PC-9 (cell line): Measurements from ENCODE around the gene SYNE1. TPM values are rescaled to one million over a fixed set of nuclear protein-coding genes. Genes with fewer than 3 reads are reported as not detected.

Source experiments
- BruUV-seq: library from RNA; stranded (reverse); fragments of 400-500 nt; replicated peaks from 2 replicates; lab custom pipeline; 2021; lab: Mats Ljungman, UMichigan
- CTCF ChIA-PET: fragments of 300-600 bp; sonication (Branson Sonifier 250); formaldehyde crosslinking; loops from one replicate; lab custom pipeline; 2022; ENCODE audit warnings: antibody characterized with exemption; lab: Charles Lee
- POLR2A ChIA-PET: fragments of 300-600 bp; sonication (Branson Sonifier 250); formaldehyde crosslinking; loops from one replicate; lab custom pipeline; 2022; ENCODE audit warnings: antibody characterized with exemption; ENCODE audit not compliant: unreplicated experiment; lab: Charles Lee
- DNase-seq, 2 experiments: peaks; one replicate each; pipeline versions ENCODE4 v3.0.0 to v3.0.0-alpha.2; 2015 to 2022; ENCODE audit warnings: mixed read lengths in 1 of 2
- H2AFZ ChIP-seq: fragments of 200-600 bp; sonication (generic); 2 replicates; pipeline ENCODE4 v1.8.1; 2017; ENCODE audit warnings: antibody characterized with exemption
- H3F3A ChIP-seq: fragments of 200-600 bp; sonication (generic); 2 replicates; pipeline ENCODE4 v1.8.1; 2017; ENCODE audit warnings: antibody characterized with exemption, mild to moderate bottlenecking, low read depth; ENCODE audit not compliant: insufficient read depth
- H3K27ac ChIP-seq: fragments of 200-600 bp; sonication (generic); 2 replicates; pipeline ENCODE4 v1.6.1; 2016; ENCODE audit warnings: mixed run types
- H3K27me3 ChIP-seq: fragments of 200-600 bp; sonication (generic); 2 replicates; pipeline ENCODE4 v1.6.1; 2016; ENCODE audit warnings: low read depth, mixed run types; ENCODE audit not compliant: insufficient read depth
- H3K36me3 ChIP-seq: fragments of 200-600 bp; sonication (generic); 2 replicates; pipeline ENCODE4 v1.6.1; 2016; ENCODE audit warnings: low read depth, mixed run types
- H3K4me1 ChIP-seq: fragments of 200-600 bp; sonication (generic); replicated peaks from 2 replicates; pipeline ENCODE4 v1.6.1; 2016; ENCODE audit warnings: mixed run types; ENCODE audit not compliant: insufficient read depth
- H3K4me2 ChIP-seq: fragments of 200-600 bp; sonication (generic); 2 replicates; pipeline ENCODE4 v1.6.1; 2017; ENCODE audit warnings: mixed run types
- H3K4me3 ChIP-seq: fragments of 200-600 bp; sonication (generic); 2 replicates; pipeline ENCODE4 v1.6.1; 2016; ENCODE audit warnings: mixed run types
- H3K79me2 ChIP-seq: fragments of 200-600 bp; sonication (generic); 2 replicates; pipeline ENCODE4 v1.6.1; 2017; ENCODE audit warnings: low read depth, mixed run types
- H3K9me2 ChIP-seq: fragments of 200-600 bp; sonication (generic); 2 replicates; pipeline ENCODE4 v1.8.1; 2017; ENCODE audit warnings: mild to moderate bottlenecking; ENCODE audit not compliant: insufficient read depth
- H3K9me3 ChIP-seq: fragments of 200-600 bp; sonication (generic); 2 replicates; pipeline ENCODE4 v1.8.1; 2016; ENCODE audit warnings: low read depth; ENCODE audit not compliant: insufficient read depth
- H4K20me1 ChIP-seq: fragments of 200-600 bp; sonication (generic); 2 replicates; pipeline ENCODE4 v1.8.1; 2017; ENCODE audit not compliant: insufficient read depth
- CTCF ChIP-seq: fragments of 200-600 bp; sonication (generic); conservative IDR thresholded peaks from 2 replicates; pipeline ENCODE4 v1.6.1; 2017; ENCODE audit warnings: mixed run types, antibody characterized with exemption, mild to moderate bottlenecking, moderate library complexity
- EZH2 ChIP-seq: fragments of 200-600 bp; sonication (generic); IDR thresholded peaks from 2 replicates; pipeline ENCODE4 v1.8.0; 2017; ENCODE audit warnings: antibody characterized with exemption, low read depth
- intact Hi-C: fragments of 100-400 bp; cut with micrococcal nuclease; formaldehyde crosslinking; loops from one replicate; pipeline ENCODE4 v1.10.0; 2022; ENCODE audit not compliant: unreplicated experiment
- total RNA-seq: library from RNA; stranded (reverse); gene quantifications from 2 replicates; pipeline ENCODE4 v1.2.3, GENCODE V29; 2021

The SYNE1 gene
- total RNA-seq, 1 experiment from 2014 or later: 13.4 TPM

- Histone ChIP-seq H3K4me3 (no peak overlapping the region), H3K9me3 (no peaks in the 10 kb centered on the region), H4K20me1 (no peaks in the 10 kb centered on the region), H2AFZ (no peak overlapping the region), H3K27me3 (no peaks in the 10 kb centered on the region), H3F3A (no peaks in the 10 kb centered on the region), H3K79me2 (no peaks in the 10 kb centered on the region), H3K4me2 (no peak overlapping the region), H3K27ac (no peak overlapping the region), H3K9me2 (no peaks in the 10 kb centered on the region; the same call in 1 of the 2 replicates), H3K4me1 (no peaks in the 10 kb centered on the region), H3K36me3 (no peaks in the 10 kb centered on the region)
- POLR2A ChIA-PET: no interaction called here
- CTCF ChIA-PET: no interaction called here
- TF ChIP-seq EZH2 (no peak), CTCF (no peak)
- no peak for DNase-seq
- BruUV-seq: no TSS peak
- intact Hi-C loops: no loop called here
These were observed 79.7 kb downstream of the SYNE1 start for GRCh38 chr6:152557502-152557901.

- Histone ChIP-seq H4K20me1 (no peaks in the 10 kb centered on the region), H2AFZ (no peak overlapping the region), H3K9me3 (no peaks in the 10 kb centered on the region), H3K4me1 (no peaks in the 10 kb centered on the region), H3K4me2 (no peak overlapping the region), H3F3A (no peaks in the 10 kb centered on the region), H3K36me3 (no peaks in the 10 kb centered on the region), H3K9me2 (no peaks in the 10 kb centered on the region; the same call in 1 of the 2 replicates), H3K27ac (no peak overlapping the region), H3K27me3 (no peaks in the 10 kb centered on the region), H3K79me2 (no peaks in the 10 kb centered on the region), H3K4me3 (no peak overlapping the region)
- no TSS peak for BruUV-seq
- CTCF ChIA-PET: no interaction called here
- no peak for TF ChIP-seq CTCF
- TF ChIP-seq EZH2: no peak
- no peak for DNase-seq
- POLR2A ChIA-PET: no interaction called here
- intact Hi-C loops: loop anchor here (5.0 kb wide), 1 partner anchor 392 kb away; no protein-coding TSS in a partner anchor
These were observed 82.3 kb downstream of the SYNE1 start for GRCh38 chr6:152554851-152555250.

DNA sequence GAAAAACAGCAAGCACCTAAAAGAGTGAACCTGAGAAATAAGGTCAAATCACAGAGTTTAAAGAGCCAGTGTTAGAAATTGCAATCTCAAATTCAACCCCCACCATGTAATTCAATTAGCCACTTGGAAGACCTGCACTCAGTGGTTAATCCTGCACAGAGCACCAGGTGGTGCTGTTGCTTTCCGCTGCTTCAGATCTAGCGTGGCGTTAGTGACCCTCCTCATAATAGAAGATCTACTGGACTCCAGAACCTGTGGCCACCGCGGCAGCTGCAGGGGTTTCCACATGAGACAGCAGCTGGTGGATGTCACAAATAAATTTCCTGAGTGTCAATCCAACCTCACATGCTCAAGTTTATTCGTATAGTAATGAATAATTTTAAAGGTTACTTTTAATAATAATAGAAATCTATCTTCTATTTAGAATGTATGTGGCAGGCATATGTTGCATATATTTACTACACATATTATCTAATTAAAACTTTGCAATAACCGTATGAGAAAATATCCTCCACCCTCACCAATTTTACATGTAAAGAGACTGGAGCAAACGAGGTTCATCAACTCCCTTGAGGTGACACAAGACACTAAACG is 84.4 kb downstream of the SYNE1 start:
- Histone ChIP-seq H3K4me2 (no peak overlapping the region), H3K79me2 (no peaks in the 10 kb centered on the region), H3K9me2 (no peaks in the 10 kb centered on the region; the same call in 1 of the 2 replicates), H3F3A (no peaks in the 10 kb centered on the region), H3K36me3 (no peaks in the 10 kb centered on the region), H3K4me3 (no peak overlapping the region), H2AFZ (no peak overlapping the region), H3K27ac (no peak overlapping the region), H3K4me1 (no peaks in the 10 kb centered on the region), H3K27me3 (no peaks in the 10 kb centered on the region), H3K9me3 (no peaks in the 10 kb centered on the region), H4K20me1 (no peaks in the 10 kb centered on the region)
- intact Hi-C loops: loop anchor here (1.0 to 5.0 kb wide), 3 partner anchors 91 to 395 kb away; no protein-coding TSS in a partner anchor
- TF ChIP-seq CTCF (peak; percentile 80), EZH2 (no peak)
- no TSS peak for BruUV-seq
- peak; percentile 38 for DNase-seq
- CTCF ChIA-PET: interaction anchor here (0.9 kb wide), 1 partner anchor 117 kb away, joined by 3 read pairs; no protein-coding TSS in a partner anchor
- POLR2A ChIA-PET: interaction anchor here (0.7 kb wide), 1 partner anchor 255 kb away, joined by 13 read pairs; no protein-coding TSS in a partner anchor
